Activated CD8-positive, alpha-beta memory T cell treated with anti-CD3 and anti-CD28 coated beads for 4 hours (primary cell): ENCODE measurements around the gene TOR4A.

Experiments
- DNase-seq, 2 donors: peaks; one replicate each; pipeline ENCODE4 v3.0.0-alpha.2; 2020; ENCODE audit warnings: low read depth in 2 of 2

TOR4A gene

DNA sequence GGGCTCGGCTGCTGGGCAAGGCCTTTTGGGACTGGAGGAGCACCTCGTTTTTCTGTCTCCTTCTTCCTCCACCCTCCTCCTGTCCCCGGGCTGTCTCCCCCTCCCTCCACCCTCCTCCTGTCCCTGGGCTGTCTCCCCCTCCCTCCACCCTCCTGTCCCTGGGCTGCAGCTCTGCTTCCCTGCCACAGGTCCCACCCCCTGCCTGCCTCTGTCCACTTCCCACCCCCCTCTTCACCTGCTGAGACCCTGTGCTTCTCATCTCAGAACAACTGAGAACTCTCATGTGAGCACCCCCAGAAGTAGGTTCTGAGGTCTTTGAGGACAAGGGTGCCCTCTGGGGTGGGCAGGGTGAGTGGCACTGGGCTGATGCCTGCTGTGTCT, 5.8 kb upstream of the TOR4A start:
- DNase-seq, result no peak

DNA sequence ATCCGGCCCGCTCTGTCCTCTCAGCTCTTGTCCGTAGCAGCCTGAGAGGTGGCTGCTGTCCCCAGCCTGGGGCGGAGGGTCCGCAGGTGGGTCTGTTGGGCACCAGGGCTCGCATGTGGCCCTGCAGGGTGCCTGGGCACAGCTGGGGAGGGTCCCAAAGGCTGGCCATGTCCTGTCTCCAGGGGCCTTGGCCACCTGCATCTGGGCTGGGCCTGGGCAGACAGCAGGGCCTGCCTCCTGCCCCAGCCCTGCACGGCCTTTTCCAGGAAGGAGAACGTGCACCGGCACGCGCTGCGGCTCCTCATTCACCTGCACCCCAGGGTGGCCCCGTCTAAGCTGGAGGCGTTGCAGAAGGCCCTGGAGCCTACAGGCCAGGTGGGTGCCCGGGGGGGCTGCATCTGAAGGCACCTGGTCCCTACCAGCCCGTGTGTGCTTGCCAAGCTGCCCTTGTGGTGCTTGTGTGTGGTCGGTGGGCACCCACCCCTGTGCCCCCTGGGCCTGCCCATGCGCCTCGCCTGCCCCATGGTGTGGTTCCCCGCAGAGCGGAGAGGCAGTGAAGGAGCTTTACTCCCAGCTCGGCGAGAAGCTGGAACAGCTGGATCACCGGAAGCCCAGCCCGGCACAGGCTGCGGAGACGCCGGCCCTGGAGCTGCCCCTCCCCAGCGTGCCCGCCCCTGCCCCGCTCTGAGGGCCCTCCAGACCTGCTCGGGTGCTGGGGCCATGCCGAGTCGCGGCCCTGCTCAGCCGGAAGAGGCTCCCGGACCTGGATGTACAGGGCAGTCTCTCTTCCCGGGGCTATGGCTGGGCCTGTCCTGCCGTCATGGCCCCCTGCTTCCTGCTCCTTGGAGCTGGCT, 5.1 kb upstream of the TOR4A start:
- no peak for DNase-seq

DNA sequence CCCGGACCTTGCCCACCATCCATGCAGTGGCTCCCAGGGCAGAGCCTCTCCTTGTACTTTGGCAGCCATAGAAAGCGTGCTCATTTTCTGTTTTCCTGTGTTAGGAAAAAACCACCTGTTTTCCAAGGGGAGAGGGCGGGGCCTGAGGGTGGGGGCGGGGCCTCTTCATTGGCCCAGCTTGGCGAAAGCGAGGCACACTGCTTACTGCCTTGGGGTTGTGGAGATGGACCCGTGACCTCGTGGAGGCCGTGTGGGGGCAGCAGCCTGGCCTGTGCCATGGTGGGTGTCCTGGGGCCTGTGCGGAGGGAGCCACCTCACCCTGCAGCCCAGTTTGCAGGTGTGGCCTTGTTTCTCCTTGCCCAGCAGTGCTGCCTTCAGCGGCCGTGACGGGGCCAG, 4.4 kb upstream of the TOR4A start:
- DNase-seq, result no peak

DNA sequence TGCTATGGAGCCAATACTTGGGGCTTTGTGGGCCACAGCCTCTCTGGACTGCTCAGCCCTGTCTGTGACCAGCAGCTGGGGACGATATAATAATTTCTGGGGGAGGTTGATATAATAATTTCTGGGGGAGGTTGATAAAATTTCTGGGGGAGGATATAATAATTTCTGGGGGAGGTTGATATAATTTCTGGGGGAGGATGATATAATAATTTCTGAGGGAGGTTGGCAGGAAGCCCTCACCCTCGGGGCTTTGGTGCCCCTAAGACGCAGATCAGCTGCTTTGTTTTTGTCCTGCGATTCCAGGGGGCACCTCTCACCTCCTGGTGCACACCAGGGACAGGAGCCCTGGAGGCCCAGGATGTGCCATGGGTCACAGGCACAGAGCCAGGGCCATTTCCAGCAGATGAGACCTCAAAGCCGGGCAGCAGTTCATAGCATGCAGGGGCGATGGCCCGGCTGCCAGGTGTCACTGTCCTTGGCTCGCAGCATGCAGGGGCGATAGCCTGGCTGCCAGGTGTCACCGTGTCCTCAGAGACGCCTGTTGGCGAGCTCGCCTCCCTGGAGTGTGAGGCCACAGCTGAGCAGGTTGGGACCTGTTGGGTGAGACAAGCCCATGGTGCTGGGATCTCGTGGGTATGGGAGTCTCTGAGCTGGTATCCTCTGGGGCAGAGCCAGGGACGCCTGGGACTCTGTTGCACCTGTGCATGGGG, 3.8 kb upstream of the TOR4A start:
- no peak for DNase-seq

DNA sequence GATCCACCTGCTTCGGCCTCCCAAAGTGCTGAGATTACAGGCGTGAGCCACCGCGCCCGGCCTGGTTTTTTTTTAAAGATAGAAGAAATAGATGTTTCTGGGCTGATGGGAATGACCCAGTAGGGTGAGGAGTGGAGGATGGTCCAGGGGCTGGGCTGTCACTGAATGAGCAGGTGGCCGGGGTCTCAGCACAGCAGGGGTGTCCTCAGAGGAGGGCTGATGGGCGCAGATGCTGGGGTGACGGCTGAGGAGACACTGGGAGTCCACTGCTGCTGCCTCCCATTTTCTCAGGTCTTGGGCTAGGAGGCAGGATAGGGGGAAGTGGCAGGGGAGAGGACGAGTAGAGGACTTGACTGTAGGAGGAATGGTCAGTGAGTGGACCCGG, 2.3 kb upstream of the TOR4A start:
- no peak for DNase-seq

DNA sequence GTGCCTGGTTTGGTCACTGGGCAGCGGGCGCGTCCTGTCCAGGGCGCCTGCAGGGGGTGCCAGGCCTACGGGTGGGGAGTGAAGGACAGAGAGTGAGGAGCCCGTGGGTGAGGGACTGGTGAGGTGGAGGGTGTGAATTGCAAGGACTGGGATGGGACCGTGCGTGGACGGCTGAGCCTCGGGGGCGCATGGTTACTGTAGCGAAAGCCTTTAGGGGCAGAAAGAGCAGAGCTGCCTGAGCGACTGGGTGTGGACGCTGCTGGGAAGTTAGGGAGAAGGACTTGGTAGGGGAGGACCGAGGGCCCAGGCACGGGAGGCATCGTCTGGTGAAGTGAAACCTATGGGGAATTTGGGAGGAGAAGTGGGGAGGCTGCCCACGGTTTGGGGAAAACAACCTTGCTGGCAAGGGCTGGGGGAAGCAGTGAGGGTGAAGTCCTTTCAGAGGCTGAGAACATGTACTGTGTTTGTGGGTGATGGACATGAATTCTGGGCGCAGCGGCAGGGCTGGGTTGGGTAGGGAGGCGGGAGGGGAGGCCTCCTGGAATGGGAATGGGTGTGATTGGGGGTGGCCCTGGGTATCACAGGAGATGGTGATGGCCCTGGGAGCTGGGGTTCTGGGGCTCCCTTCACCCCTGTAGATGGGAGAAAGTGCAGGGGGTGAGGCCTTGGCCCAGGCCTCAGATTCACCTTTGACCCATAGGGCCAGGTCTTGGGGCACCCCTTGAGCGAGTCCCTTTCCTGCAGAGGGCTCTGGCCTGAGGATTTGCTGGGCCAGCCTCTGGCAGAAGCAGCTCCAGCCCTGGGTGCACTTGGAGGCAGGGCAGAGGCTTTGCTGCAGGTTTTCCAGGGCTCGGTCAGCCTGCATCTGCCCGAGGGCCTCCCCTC, 1.7 kb upstream of the TOR4A start:
- no peak for DNase-seq

DNA sequence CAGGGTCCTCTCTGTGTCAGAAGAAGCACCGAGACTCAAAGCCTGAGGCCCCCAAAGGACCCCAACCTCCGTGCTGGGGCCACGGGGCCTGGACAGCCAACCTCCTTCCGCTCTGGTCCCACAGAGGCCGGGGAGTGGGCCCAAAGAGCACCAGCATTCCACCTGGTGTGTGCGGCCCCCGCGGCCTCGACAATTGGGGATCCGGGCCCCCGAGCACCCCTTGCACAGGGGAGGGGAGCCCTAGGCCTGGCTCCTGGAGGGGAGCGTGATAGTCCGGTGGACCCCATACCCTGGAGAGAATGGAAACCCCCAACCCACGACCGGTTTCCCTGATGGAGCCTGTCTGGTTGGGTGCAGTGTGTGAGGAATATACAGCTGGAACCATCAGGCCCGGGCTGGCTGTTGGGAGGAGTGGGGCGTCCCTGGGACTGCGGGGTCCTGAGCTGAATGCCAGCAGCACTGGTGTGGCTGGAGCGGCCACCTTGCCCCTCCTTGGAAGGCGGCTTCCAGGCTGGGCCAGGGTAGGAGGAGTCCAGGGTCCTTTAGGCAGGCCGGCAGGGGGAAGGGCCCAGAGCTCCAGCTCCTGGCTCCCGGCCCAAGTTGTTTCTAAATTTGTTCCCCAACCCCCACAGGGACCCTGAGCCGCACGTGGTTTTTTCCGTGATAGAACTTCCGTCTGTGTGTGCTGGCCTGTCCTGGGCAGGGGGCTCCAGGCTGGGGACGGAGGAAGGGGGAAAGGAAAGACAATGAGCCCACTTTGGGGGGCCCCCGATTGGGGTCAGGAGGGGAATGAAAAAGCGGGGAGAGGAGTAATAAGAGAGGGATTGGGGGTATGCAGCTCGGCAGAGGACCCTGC, 825 bp upstream of the TOR4A start:
- no peak for DNase-seq

DNA sequence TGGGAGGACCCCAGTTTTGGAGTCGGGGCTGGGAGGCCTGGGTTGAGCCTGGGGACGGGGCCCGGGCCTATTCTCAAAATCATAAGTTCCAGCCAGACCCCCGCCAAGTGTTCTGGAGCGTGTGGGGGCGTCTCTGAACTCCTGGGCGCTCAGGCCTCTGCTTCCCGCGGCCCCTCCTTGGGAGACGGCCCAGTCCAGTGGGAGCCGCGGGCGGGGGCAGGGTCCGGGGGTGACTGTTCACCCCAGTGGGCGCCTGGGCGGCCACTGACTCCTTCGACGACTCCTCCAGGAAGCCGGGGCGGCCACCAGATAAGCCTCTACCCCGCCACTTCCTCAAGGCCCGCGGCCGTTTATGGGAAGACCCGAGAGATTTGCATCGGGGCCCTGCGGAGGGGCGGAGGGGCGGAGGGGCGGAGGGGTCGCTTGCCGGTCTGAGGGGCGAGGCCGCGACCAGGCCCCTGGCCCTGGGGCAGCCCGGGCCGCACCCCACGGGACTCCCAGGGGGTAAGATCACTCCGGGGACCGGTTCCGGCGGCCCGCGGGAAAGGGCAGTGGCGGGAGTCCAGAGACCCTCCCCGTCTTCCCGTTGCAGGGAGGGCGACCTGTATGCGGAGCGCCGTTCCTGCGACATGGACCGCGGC, 655 bp downstream of the TOR4A start:
- no peak for DNase-seq

DNA sequence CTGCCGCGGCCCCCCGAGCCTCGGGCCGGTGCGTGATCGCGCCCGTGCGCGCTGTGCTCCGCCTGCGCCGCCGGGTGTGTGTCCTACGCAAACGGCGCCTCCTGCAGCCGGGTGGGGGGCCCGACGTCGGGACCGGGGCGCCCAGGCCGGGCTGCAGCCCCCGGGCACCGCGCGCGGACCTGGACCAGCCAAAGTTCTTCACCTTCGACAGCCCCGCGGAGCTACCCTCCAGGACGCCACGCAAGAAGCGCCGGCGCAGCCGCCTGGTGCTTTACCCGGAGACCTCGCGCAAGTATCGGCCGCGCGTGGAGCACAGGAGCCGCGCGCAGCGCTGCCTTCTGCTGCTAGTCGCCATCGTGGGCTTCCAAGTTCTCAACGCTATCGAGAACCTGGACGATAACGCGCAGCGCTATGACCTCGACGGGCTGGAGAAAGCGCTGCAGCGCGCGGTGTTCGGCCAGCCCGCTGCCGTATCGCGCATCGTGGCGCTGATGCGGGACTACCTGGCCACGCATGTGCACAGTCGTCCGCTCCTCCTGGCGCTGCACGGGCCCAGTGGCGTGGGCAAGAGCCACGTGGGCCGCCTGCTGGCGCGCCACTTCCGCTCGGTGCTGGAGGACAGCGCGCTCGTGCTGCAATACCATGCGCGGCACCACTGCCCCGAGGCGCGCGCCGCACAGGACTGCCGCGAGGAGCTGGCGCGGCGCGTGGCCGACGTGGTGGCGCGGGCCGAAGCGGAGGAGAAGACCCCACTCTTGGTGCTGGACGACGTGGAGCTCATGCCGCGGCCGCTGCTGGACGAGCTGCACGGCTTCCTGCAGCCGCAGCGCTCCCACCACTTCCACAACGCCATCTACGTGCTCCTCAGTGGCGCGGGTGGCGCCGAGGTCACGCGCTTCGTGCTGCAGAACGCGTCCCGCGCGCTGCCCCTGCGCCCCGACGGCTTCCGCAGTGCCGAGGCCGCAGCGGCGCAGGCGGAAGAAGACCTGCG, 1.5 kb downstream of the TOR4A start:
- DNase-seq, result no peak

DNA sequence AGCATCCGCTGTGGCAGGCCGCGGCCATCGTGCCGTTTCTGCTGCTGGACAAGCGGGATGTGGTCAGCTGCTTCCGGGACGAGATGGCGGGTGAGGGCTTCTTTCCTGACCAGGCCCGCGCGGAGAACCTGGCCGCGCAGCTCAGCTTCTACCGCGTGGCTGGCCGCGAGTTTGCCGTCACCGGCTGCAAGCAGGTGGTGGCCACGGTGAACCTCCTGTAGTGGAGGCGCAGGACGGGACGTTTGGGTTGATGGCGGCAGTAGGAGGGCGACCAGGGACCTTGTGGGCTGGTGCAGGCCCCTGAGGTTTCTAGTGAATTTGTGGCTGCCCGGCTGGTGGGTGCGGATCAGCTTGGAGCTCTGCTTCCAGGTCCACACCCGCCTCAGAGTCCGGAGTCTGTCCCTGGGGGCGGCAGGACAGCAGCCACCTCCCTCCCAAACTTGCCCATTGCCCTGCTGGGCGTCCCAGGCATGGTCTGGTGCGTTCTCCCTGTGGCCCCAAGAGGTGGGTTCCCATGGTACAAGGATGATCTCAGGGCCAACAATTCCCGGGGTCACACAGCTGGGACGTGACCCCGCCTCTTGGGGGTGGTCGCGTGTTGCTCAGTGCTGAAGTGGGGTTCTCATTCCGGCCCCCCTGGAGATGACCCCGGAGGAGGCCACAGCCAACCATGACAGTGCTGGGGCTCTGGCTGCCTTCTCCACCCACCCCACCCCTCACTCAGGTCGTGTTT, 2.4 kb downstream of the TOR4A start:
- DNase-seq, result no peak

DNA sequence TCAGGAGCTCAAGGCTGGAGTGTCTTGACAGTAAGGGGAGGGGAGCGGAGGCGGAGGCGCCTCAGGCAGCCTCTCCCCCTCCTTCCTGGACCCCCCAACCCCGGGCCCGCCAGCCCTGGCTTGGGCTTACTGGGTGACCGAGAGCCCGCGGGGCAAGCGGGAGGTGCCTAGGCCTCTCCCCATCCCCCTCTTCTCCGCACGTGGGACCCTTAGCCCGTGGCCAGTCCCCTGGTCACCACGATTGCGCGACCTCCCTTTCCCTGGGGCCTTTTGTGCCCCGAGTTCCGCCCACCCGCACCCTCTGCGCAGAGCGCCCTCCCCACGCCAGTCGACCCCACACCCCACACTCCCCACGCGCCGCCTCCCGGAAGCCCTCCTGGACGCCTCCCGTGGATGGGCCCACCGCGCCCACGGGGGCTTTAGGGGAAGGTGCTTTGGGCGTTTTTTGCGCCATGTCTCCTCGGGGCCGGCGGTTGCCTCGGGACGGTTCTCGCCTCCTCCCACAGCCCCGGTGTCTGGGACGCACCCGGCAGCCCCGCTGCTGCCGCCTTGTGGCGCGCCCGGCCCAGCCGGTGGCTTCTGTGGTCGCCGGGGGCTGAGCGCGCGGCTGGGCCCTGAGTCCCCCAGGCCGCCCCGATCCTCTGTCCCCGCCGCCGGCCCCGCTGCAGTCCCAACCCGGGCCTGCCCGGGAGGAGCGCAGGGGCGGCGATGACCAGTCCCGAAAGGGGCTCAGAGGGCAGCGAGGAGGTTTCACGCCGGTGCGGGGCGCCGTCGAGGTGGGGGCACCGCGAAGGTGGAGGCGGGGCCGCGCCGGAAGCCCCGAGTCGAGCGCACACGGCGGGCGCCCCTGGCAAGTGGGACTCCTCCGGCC, 3.2 kb downstream of the TOR4A start:
- no peak for DNase-seq

DNA sequence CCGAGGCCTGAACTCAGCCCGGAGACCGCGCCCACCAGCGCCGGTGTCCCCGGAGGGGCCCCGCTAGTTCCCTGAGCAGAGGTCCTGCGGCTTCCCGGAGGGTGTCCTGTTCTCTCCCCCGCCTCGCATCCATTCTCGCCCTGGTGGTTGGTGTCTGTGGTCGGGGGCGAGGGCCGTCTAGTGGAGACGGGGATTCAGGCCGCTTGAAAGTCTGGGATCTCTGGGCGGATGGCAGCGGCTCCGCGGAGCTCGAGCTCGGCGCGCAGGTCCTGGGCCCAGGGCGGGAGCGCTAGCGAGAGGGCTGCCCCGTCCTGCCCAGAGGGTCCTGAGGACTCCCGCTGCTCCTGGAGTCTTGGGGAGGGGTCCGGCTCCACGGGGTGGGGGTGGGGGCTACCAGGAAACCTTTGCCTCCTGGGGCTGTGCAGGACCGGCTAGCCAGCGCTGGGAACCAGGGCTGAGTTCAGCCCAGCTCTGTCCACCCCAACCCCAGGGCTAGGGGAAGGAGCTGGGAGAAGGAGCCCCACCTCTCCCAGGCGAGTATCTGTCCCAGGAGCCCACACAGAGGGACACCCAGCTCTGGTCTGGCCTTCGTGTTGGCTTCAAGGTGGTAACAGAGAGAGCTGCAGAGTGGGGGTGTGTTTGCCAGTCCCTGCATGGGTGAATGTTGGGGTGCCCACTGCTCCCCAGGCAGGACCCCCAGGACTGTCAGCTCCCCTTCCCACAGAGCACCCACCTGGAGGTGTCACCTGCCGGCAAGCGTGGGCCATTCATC, 4.0 kb downstream of the TOR4A start:
- DNase-seq, result no peak

DNA sequence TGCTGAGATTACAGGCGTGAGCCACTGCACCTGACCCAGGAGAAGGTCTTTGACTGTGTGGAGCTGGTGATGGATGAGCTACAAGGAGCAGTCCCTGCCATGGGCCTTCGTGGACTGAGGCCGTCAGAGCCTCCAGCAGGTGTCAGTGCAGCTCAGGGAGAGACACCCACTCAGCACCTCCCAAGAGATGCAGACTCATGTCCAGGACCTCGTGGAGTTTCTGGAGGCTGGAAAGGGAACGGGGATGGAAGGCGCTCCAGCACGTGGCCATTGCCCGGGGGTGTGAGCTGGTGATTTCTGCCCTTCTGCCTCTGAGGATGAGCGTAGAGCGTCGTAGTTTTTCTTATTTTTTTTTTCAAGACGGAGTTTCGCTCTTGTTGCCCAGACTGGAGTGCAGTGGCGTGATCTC, 9.5 kb downstream of the TOR4A start:
- no peak for DNase-seq

DNA sequence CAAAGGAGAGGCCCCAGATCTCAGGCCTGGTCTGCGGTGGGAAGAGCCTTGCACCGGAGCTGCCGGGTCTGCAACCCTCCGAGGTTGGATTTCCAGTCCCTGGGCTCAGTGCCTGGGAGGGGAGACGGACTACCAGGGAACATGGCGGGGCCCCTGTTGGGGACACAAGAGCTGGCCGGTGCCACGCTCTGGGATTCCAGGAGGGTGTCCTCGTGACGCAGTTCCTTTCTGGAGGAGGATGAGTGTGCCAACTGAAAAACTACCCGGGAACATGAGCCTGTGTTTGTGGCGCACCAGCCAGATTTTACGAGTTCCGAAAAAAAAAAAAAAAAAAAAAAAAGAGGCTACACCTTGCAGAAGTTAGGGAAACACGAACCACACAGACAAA, 15.6 kb downstream of the TOR4A start:
- DNase-seq, result no peak

DNA sequence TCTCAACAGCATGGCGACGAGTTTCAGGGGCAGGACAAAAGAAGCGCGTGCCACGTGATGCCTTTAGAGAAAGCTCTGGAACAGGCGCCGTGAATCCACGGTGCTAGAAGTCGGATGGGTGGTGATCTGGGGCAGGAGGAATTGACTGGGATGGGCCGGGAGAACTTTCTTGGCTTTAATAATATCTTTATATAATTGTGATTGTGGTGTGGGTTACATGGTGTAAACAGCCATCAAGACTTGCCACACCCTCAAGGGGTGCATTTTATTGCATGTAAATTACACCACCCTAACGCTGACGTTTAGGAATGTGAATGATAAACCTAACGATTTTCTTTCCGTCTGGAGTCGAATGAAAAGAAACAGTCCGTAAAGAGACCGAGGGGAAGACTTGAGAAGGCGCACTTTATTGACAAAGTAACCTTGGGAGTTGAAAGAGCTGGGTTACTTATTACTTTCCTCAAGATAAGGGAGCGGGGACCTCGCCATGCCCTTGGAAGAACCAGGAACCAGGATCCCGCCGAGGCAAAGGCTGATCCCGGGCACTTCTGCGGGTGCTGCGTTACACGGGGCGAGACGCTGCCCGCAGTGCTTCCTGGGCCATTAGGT, 16.1 kb downstream of the TOR4A start:
- no peak for DNase-seq

DNA sequence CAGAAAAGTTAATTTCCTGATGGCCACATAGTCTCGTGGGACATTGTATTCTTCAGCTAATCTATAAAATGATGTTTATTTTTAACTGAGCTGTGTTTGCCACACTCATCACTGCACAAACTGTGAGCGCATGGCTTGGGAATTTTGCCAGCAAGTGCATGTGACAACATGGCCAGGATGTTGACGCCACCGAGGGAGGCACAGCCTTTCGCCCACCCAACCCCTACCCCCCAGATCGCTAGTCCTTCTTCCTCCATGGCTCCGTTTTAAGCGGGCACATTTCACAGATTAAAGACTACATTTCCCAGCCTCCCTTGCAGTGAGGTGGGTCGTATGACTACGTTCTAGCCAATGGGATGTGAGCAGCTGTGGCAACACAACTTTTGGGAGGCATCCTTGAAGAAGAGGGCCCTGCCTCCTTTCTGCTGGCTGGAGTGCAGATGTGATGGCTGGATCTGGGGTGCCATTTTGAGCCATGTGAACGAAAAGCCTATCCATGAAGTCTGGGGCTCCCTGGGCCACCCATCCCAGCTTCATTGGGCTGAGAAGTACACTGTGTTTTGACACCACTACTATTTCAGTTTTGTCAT, 16.7 kb downstream of the TOR4A start:
- DNase-seq, result no peak
